CD4-positive, alpha-beta T cell treated with Interleukin-6 at 100 ng/mL for 8 hours (primary cell): ENCODE measurements around the gene PCGF1.

Experiments used
- DNase-seq: peaks from one replicate; pipeline ENCODE4 v3.0.0-alpha.2; 2020; ENCODE audit warnings: mixed read lengths, low spot score

The PCGF1 gene

DNA sequence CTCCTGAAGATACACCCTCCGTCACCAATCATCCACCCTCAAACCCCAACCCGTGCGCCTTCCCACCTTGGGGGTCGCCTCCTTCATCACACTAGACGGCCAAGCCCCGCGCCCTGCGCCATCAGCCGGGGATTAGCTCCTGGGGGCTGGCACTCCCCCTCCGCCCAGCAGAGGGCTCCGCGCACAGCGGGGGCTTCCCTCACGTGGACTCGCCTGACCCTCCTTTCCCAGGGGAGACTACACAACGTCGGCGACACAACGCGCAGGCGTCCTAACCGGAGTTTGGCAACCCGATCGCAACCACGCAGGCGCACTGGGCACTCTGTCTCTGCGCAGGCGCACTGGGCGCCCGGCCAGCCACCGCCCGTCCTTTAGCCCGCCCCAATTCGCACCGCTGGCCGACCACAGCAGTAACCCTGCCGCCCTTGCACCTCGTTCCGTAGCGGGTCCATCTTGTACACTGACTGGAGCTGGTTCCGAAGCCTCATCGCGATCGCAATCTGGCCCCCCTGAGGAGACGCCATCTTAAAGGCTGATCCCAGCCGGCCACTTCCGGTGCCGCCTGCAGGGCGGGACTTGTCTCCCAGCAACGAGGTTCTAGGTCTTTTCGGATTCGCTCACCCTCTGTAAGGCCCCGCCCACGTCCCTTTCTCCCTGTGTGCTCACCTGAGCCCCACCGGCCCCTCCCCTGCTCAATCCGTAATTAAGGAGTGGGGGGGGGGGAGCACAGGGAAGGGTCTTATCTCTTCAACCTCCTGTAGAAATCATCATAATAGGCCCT, at the start of gene PCGF1:
TSS of gene PCGF1 (minus strand) at position 551 of the 781 bp plus-strand sequence. CDS start at position 524, 27 bp downstream.
- DNase-seq, result peak; percentile 98

DNA sequence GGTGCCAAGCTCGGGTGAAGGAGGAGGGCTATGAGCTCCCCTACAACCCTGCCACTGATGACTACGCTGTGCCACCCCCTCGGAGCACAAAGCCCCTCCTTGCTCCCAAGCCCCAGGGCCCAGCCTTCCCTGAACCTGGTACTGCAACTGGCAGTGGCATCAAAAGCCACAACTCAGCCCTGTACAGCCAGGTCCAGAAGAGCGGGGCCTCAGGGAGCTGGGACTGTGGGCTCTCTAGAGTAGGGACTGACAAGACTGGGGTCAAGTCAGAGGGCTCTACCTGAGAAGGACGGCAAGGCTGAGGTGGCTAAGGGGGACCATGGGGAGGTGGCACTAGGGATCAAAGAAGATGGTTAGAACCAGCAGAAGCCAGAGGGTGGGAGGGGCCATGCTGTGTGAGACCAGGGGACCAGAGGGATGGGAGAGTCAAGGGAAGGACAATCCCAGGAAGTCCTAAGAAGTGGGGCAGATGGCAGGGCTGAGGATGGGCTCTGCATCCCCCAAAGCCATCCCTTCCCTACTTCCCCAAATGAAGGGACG, 49.4 kb upstream of the PCGF1 start:
- DNase-seq, result no peak

DNA sequence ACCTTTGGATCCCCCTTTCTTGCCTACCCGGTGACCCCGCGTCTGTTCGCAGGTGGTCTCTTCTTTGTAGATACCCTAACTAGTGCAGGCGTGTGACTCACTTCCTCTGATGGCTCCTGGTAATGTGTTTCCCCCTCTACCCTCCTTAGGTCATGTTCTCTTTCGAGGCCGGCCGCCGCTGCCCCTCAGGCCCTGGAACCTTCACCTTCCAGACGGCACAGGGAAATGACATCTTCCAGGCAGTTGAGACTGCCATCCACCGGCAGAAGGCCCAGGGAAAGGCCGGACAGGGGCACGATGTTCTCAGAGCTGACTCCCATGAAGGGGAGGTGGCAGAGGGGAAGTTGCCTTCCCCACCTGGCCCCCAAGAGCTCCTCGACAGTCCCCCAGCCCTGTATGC, 48.7 kb upstream of the PCGF1 start:
- no peak for DNase-seq

DNA sequence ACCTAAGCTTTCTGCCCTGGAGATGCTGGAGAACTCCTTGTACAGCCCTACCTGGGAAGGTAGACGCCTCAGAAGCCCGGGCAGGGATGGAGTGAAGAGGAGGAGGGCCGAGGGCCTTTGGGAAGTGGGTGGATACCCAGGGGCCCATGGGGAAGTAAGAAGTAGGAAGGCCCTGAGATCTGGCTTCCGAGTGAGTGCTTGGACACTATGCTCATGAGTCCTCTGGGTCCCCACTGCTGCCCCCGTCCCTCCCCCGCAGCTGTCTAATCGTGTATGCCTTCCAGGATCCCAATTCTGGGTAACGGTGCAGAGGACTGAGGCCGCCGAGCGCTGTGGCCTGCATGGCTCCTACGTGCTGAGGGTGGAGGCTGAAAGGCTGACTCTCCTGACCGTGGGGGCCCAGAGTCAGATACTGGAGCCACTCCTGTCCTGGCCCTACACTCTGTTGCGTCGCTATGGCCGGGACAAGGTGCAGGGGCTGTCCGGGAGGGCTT, 48.2 kb upstream of the PCGF1 start:
- no peak for DNase-seq

DNA sequence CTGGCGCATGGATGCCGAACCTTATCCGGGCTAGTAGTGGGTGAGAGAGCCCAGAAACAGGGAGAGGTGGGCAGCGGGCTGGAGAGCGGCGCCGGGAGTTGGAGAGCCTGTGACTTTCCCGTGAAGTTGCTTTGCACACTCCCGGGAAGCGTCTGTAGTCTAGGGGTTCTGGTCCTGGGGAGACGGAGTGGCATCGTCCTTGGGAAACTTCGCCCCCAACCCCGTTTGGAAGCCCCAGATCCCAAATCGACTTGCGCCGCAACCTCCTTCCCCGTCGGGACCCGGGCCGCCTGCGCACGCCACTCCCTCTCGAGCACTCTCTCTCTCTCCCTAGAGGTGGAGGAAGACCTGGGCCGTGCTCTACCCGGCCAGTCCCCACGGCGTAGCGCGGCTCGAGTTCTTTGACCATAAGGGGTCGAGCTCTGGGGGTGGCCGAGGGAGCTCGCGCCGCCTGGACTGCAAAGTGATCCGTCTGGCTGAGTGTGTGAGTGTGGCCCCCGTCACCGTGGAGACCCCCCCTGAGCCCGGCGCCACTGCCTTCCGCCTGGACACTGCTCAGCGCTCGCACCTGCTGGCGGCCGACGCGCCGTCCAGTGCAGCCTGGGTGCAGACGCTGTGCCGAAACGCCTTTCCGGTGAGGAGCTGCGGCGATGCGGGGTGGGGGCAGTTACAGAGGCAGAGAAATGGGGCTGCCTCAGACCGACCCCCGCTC, 47.5 kb upstream of the PCGF1 start:
- peak; percentile 27 for DNase-seq

DNA sequence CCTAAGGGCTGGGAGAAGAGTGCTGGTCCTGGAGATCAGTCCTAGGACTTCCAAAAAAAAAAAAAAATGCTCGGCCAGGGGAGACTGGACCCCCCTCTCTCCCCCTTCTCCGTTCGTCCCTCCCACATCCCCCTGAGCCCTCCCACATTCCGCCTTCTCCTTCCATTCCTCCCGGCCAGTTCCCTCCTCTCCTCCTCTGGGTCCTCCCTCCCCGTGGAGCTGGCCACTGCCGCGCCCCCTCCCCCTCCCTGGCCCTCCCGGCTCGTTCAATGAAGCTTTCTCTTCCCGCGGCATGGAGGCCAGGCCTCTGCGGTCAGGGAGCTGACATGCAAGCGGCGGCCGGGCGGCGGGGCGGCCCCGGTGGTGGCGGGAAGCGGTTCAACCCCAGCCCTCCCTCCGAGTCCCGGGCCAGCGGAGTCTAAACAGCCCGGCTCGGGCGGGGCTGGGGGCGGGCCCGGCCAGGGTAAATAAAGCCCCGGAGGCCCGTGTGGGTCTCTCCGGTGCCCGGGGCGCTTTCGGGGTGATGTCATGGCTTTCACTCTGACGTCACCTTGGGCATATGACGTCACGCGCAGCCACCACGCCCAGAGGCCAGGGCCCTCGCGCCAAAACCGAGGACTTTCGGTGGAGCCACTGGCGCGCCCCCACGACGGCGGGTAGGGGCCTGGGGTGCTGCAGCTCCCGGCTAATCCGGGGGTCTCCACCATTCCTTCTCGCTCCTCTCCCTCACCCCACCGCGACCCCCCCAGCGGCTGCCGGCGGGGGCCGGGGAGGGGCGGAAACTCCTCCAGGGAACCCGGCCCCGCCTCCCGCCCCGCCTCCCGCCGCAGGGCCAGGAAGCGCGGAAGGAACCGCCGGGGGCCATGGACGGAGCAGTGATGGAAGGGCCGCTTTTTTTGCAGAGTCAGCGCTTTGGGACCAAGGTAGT, 46.7 kb upstream of the PCGF1 start, which contains the start of the genes DOK1 and LOXL3:
TSS of gene DOK1 (plus strand) at position 829 of the 928 bp plus-strand sequence. CDS start at position 864, 35 bp downstream.
TSS of gene LOXL3 (minus strand) at position 51 of the 928 bp plus-strand sequence. CDS start 1,308 bp downstream, outside the sequence.
- DNase-seq, result peak; percentile 77

DNA sequence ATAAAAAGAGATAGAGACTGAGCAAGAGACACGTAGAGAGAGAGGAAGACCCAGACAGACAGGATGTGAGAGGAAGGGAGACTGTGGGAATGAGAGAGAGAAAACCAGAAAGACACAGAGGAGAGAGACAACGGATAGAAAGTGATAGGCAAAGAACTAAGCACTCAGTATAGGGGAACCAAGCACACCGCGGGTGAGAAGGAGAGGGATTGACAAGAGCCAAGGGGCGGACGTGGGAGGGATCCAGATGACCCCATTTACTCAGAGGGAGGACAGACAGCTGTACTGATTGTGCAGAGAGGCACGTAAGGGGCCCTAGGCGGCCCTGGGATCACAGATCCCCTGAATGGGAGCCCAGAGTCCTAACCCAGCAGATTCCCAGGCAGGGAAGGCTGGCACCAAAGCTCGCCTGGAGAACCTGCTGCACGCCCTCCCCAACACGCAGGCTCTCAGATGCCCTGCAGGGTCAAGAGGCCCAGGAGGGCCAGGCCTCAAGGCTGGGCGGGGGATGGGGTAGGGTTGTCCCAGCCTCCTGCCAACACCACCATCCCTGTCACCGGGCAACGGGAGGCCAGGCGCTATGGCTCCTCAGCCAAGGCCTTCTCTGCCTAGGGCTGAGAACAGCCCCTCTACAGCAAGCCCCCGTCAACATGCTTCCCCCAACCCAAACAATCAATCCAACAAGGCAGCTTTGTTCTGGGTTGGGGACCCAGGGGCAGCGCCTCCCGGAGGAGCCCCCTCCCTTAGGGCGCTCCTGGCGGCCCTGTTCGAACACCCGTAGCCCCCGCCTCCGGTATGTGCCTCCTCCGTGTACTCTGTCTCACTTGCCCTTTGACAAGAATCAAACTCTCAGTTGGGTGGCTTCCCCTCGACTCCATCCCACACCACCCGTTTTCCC, 45.7 kb upstream of the PCGF1 start:
- DNase-seq, result no peak

DNA sequence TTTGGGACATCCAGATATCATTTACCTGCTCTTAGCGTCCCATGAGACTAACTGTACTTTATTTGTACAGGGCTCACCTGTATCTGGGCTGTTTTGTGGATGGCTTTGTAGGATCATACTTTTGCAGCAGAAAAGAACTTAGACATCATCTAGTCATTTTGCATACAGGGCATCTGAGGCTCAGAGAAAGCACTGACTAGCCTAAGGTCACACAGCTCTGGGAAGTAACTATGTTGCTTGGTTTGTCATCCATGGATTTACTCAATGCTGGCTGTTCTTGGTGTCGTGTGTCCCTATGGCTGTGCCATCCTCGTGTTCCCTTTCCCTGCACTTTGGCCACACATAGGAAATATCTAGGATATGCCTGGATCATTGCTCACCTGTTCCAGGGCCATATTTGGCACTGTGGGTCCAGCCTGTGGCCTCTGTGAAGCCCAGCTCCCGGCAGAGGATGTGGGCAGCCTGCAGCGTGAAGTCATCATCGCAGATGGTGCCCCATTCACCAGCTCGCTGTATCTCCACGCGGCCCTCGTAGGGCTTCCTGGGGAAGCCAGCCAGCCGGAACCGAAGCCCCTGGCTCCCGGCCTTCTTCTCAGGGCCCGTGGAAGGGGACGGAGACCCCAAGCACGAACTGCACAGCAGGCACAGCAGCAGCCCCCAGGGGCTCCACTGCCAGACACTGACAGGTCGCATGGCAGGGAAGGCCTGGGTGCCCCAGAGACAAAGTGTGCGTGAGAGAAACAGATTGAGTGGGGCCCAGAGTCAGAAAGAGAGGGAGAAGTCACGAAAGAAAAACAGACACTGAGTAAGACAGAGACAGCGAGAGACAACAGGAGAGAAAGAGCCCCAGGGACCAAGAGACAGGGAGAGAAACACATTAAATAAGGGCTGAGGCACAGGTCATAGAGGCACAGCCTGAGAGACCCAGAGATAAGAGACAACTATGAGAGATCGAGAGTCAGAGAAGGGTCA, 44.7 kb upstream of the PCGF1 start:
- no peak for DNase-seq

DNA sequence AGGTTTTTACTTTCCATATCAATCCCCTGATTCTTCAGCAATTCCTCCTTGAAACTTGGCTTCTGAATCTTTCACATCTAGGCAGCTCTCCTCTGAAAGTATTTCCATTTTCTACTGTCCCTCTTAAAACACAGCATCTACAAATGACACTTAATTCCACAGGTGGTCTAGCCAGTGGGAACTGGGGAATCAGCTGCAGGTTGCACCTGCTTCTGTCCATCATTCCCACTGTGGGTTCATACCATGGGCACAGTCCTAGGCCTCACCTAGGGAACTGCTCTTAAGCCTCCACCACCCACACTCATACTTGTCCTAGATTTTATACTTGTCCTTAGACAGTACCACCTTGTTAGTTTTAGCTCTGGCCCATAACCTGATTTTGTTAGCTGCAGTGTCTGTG, 44.0 kb upstream of the PCGF1 start:
- DNase-seq, result no peak

DNA sequence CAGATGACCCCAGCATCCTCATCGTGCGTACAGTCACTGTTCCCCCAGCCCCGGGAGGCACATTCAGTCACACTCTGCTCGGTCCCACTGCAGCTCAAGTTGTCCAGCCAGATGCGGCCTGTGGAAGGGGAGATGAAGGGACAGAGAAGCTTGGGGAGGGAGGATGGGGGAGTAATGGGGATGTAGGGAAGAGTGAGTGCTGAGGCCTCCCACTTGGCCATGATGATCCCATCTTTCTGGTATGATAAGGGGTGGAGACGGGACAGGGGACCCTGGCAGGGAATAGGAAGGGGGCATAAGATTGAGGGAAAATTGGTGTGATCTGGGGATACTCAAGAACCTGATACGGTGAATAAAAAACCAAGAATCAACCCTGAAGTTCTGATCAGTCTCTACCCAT, 42.7 kb upstream of the PCGF1 start:
- no peak for DNase-seq

DNA sequence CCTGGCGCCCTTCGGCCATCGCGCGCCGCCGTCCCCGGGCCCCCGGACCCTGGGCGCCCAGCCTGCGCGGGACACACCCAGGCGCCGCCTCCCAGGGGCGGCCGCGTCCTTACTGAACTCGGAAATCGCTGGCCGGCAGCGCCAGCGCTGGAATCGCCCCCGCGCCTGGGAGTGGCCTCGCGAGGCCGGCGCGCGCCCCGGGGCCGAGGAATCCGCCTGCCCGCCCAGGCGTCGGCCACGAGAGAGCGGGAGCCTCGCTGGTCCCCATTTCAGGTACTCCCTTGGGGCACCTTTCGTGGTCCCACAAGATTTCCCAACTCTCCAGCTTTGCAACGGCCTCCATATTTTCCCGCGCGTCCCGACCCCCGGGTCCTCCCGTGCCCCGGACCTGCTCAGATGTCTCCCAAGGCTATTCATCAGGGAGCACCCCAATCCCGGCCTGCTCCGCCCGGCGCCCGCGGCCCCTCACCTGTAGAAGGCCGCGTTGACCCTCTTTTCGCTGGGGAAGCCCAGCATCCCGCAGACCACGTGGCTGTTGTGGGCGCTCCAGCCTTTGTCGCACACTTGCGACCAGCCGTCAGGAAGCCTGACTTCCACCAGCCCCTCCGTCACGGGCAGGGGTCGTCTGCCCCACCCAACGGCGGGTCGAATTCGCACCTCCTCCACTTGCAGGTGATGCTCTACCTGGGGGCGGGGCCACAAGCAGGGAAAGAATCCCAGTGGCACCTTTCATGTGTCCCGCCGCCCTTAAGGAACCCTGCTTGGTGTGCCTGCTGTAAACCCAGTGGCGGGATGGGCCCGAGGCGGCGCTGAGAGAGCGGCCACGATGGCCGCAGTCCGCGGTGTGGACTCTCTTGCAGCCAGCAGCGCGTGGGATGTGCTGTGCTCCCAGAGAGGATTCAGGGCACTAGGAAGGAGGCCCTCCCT, 41.7 kb upstream of the PCGF1 start:
- no peak for DNase-seq

DNA sequence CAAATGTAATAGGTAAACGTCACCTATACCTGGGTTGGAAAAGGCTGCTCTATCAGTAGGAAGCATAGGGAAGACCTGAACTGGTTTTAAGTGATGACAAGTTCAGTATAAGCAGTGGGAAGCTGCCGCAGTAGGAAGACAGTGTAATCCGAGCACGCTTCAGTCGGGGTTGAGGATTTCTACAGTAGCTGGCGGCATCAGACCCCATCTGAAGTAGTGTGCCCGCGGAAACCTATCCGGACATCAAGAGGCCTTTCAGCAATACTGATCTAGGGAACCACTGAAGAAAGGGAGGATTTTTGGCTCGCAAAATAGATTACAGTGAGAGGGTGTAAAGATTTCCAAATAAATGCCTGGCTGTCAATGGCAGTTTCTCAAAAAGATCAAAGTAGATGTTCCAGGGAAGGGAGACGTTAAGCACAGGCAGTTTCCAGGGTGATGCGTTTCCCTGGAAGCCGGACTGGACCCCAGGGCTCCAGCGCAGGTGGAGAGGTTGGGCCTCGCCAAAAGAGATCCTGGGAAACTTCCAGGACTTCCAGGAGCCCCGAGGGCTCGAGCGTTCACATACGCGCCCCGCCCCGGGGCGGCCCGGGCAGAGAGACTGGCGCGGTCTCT, 40.9 kb upstream of the PCGF1 start:
- DNase-seq, result no peak

DNA sequence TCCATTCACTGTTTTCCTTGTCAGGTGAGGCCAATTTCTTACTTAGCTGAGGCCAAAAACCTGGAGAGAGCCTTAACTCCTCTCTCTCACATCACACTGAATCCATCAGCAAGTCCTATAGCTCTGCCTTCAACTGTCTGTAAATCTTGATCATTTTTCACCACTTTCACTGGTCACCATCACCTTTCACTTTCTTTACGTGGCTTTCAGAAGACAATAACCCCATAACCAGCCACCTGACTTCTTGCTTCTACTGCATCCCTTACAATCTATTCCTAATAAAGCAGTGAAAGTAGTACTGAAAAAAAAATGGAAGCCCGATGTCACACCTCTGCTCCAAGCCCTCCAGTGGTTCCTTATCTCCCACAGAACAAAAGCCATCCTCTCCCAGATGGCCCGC, 38.5 kb upstream of the PCGF1 start:
- no peak for DNase-seq

DNA sequence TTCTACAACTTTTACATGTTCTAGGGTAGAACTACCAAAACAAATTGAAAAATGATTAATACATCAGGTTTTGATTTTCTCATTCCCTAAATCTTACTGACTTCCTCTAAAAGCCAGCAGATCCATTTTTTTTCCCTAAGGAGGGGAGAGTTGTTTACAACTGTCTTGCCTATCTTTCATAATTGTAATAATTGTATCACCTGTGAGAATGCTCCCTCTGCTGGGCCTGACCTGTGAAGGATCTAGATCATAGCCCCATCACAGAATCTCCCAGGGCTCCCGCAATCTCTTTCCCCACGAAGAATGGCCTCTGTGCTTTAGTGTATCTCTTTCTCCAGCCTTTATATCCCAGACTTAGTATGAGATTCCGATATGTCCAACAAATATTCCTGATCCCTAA, 37.1 kb upstream of the PCGF1 start:
- no peak for DNase-seq

DNA sequence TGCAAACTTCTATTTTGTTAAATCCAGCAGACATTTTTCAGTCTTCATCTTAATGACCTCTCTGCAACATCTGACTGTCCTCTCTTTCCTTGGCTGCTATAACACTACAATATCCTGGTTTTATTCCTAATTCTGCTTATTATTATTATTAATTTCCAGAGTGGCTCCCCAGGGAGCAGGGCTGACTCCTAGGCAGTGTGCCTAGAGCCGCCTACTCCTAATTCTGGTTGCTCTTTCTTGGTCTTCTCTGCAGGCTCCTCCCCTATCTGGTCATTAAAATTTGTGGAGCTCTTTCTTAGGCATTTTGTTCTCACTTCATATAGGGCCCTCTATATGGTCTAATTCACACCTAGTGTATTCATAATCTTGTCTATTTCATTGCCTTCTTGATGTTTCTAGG, 35.5 kb upstream of the PCGF1 start:
- no peak for DNase-seq

DNA sequence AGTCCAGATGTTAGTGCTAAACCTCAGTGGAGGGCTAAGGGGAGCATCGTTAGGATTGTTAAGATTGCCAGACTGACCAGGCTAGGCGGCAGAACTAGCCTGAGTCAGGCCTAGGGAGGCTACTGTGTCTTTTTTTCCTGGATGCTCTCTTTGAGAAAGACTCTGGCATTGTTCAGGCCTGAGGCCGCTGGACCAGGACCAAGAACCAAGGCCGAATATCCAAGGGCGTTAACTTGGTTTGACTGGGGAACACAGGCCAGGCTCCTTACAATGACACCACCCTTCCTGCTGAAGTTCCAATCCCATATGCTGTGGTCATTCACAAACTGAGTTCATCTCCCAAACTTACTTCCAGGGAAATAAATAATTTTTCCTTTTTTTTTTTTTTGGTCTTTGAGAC, 32.8 kb upstream of the PCGF1 start:
- DNase-seq, result no peak

DNA sequence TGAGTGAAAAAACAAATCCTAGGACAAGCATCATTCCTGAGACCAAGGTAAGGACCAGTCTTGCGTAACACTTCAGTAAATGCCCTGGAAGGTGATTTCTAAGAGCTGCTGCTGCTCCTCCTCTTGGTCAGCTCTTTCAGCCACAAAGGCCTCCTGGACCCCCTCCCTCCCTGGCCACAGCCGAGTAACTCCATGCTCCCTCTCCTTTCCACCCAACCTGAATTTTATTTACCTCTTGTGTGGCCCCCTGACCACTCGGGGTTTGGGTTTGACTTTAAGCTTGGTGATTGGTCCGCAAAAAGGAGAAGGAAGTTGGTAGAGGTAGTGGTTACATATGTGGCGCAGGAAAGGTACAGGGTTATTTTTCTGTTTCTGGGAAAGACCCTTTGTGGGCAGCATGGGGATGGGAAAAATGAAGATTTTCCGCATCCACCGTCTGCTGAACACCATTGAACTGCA, 31.4 kb upstream of the PCGF1 start:
- DNase-seq, result no peak

DNA sequence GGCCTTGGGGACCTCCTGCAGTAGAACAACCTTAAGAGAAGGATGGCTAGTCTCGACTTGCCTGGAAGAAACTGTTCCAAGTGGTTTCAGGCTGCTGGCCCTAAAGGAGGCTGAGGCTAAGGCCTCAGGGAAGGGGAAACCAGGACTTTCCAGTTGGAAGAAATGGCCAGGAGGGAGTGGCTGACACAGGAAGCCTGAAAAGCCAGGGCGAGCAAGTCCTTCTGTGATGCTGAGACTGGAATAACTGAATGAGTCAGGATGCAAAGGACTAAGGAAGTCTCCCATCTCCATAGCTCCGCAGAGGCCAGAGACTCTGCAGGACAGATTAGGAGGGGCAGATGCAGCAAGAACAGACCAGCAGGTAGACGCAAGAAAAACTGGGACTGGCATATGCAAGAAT, 29.6 kb upstream of the PCGF1 start:
- DNase-seq, result no peak
